H9 (cell line): ENCODE results near the gene THAP11. TPM values are rescaled to one million over a fixed set of nuclear protein-coding genes. Genes with fewer than 3 reads are reported as not detected.

ENCODE experiments used
- DNase-seq: peaks from one replicate; pipeline ENCODE4 v3.0.0-alpha.2; 2017
- H2AFZ ChIP-seq: one replicate; pipeline ENCODE4 v1.6.1; 2013; ENCODE audit warnings: mild to moderate bottlenecking, low read length, control low read depth, moderate library complexity
- H2AK5ac ChIP-seq: 2 replicates; pipeline ENCODE4 v1.6.1; 2013; ENCODE audit warnings: low read length, control low read depth, mixed read lengths; ENCODE audit not compliant: insufficient read length
- H2BK120ac ChIP-seq: one replicate; pipeline ENCODE4 v1.6.1; 2013; ENCODE audit warnings: low read depth, mild to moderate bottlenecking, low read length, control low read depth, inconsistent platforms; ENCODE audit not compliant: poor library complexity, severe bottlenecking
- H2BK12ac ChIP-seq: 2 replicates; pipeline ENCODE4 v1.6.1; 2013; ENCODE audit warnings: low read length, control low read depth, mixed read lengths, low read depth; ENCODE audit not compliant: insufficient read length
- H2BK15ac ChIP-seq: 2 replicates; pipeline ENCODE4 v1.6.1; 2013; ENCODE audit warnings: low read depth, low read length, control low read depth
- H2BK20ac ChIP-seq: one replicate; pipeline ENCODE4 v1.6.1; 2013; ENCODE audit warnings: low read depth, mild to moderate bottlenecking, low read length, control low read depth, inconsistent platforms; ENCODE audit not compliant: poor library complexity, severe bottlenecking
- H2BK5ac ChIP-seq: 2 replicates; pipeline ENCODE4 v1.6.1; 2013; ENCODE audit warnings: low read length, control low read depth, mixed read lengths; ENCODE audit not compliant: insufficient read length
- H3K14ac ChIP-seq: 2 replicates; pipeline ENCODE4 v1.6.1; 2013; ENCODE audit warnings: low read length, control low read depth; ENCODE audit not compliant: insufficient read depth
- H3K18ac ChIP-seq: 2 replicates; pipeline ENCODE4 v1.6.1; 2013; ENCODE audit warnings: low read depth, mild to moderate bottlenecking, mixed read lengths, low read length, control low read depth; ENCODE audit not compliant: insufficient read length
- H3K23ac ChIP-seq: 2 replicates; pipeline ENCODE4 v1.6.1; 2013; ENCODE audit warnings: low read length, control low read depth, mixed read lengths, low read depth; ENCODE audit not compliant: insufficient read length
- H3K23me2 ChIP-seq: 2 replicates; pipeline ENCODE4 v1.6.1; 2013; ENCODE audit warnings: low read depth, mild to moderate bottlenecking, mixed read lengths, low read length, control low read depth; ENCODE audit not compliant: insufficient read length, poor library complexity, severe bottlenecking
- H3K27ac ChIP-seq: 2 replicates; pipeline ENCODE4 v1.5.1; 2013; ENCODE audit warnings: low read length, control low read depth, mixed read lengths, low read depth; ENCODE audit not compliant: insufficient read length
- H3K27me3 ChIP-seq: 2 replicates; pipeline ENCODE4 v1.6.1; 2013; ENCODE audit warnings: low read length, control low read depth, inconsistent platforms; ENCODE audit not compliant: insufficient read depth
- H3K4ac ChIP-seq: 2 replicates; pipeline ENCODE4 v1.6.1; 2013; ENCODE audit warnings: low read depth, mild to moderate bottlenecking, control low read depth, inconsistent platforms, low read length, moderate library complexity
- H3K4me1 ChIP-seq: 2 replicates; pipeline ENCODE4 v1.6.1; 2013; ENCODE audit warnings: low read length, control low read depth, inconsistent platforms; ENCODE audit not compliant: insufficient read depth
- H3K4me2 ChIP-seq: 2 replicates; pipeline ENCODE4 v1.6.1; 2013; ENCODE audit warnings: low read length, control low read depth, mixed read lengths; ENCODE audit not compliant: insufficient read length, insufficient read depth
- H3K56ac ChIP-seq: 2 replicates; pipeline ENCODE4 v1.6.1; 2013; ENCODE audit warnings: low read depth, mild to moderate bottlenecking, mixed read lengths, low read length, control low read depth; ENCODE audit not compliant: insufficient read length
- H3K79me1 ChIP-seq: 2 replicates; pipeline ENCODE4 v1.6.1; 2013; ENCODE audit warnings: low read depth, mild to moderate bottlenecking, moderate library complexity, low read length, control low read depth, inconsistent platforms; ENCODE audit not compliant: insufficient read depth, poor library complexity, severe bottlenecking
- H3K79me2 ChIP-seq: 2 replicates; pipeline ENCODE4 v1.6.1; 2013; ENCODE audit warnings: low read length, control low read depth, inconsistent platforms; ENCODE audit not compliant: insufficient read depth
- H3K9ac ChIP-seq: 2 replicates; pipeline ENCODE4 v1.6.1; 2013; ENCODE audit warnings: low read length, control low read depth, mixed read lengths; ENCODE audit not compliant: insufficient read length; ENCODE audit errors: extremely low read depth
- H3K9me3 ChIP-seq: one replicate; pipeline ENCODE4 v1.6.1; 2013; ENCODE audit warnings: low read depth, low read length, inconsistent platforms; ENCODE audit not compliant: control insufficient read depth
- H3T11ph ChIP-seq: one replicate; pipeline ENCODE4 v1.6.1; 2013; ENCODE audit warnings: mild to moderate bottlenecking, low read length, control low read depth, inconsistent platforms
- H4K20me1 ChIP-seq: one replicate; pipeline ENCODE4 v1.6.1; 2013; ENCODE audit not compliant: control insufficient read depth, insufficient read length, insufficient read depth
- H4K5ac ChIP-seq: 2 replicates; pipeline ENCODE4 v1.6.1; 2013; ENCODE audit warnings: low read depth, mild to moderate bottlenecking, mixed read lengths, low read length, control low read depth; ENCODE audit not compliant: insufficient read length
- H4K8ac ChIP-seq: replicated peaks from 2 replicates; pipeline ENCODE4 v1.6.1; 2013; ENCODE audit warnings: low read length, control low read depth, mixed read lengths, low read depth; ENCODE audit not compliant: insufficient read length
- H4K91ac ChIP-seq: 2 replicates; pipeline ENCODE4 v1.6.1; 2013; ENCODE audit warnings: low read depth, mild to moderate bottlenecking, moderate library complexity, mixed read lengths, low read length, control low read depth; ENCODE audit not compliant: insufficient read length
- H3K27ac Mint-ChIP-seq, 3 experiments: 2 replicates in 2 of 3; 3 replicates in 1 of 3; pipeline ENCODE4 v1.8.0; 2020 to 2021; ENCODE audit warnings: mixed read lengths in 3 of 3, mild to moderate bottlenecking in 1 of 3, moderate library complexity in 1 of 3
- H3K27me3 Mint-ChIP-seq: 2 replicates; pipeline ENCODE4 v1.8.0; 2021; ENCODE audit warnings: low read depth, mild to moderate bottlenecking, moderate library complexity, mixed read lengths
- H3K36me3 Mint-ChIP-seq, 3 experiments: 2 replicates in 2 of 3; 3 replicates in 1 of 3; pipeline ENCODE4 v1.8.0; 2020 to 2021; ENCODE audit warnings: low read depth in 3 of 3, mixed read lengths in 3 of 3; ENCODE audit not compliant: insufficient read depth in 1 of 3
- H3K4me1 Mint-ChIP-seq, 2 experiments: 2 replicates each; pipeline ENCODE4 v1.8.0; 2020; ENCODE audit warnings: mixed read lengths in 2 of 2
- H3K4me3 Mint-ChIP-seq, 2 experiments: 2 replicates in 1 of 2; 3 replicates in 1 of 2; pipeline ENCODE4 v1.8.0; 2020 to 2021; ENCODE audit warnings: mild to moderate bottlenecking in 2 of 2, mixed read lengths in 2 of 2, moderate library complexity in 1 of 2
- H3K9me3 Mint-ChIP-seq, 2 experiments: 2 replicates in 1 of 2; 3 replicates in 1 of 2; pipeline ENCODE4 v1.8.0; 2020; ENCODE audit warnings: mild to moderate bottlenecking in 2 of 2, mixed read lengths in 2 of 2, moderate library complexity in 1 of 2
- whole genome bisulfite sequencing: extraction: QIAGEN DNeasy Blood & Tissue Kit; methylation state at CpG from one replicate; pipeline ENCODE4 v1.1.7; 2013; ENCODE audit warnings: missing lambda C conversion rate, low lambda C conversion rate, mixed read lengths; ENCODE audit not compliant: insufficient read length; ENCODE audit errors: extremely low coverage; 5-methylcytosine and 5-hydroxymethylcytosine counted together
- total RNA-seq: library from RNA; stranded (reverse); gene quantifications from 2 replicates; pipeline ENCODE4 v1.2.1, GENCODE V29; 2021
- TF ChIP-seq, protein P1 (sequence below): fragments of 200-600 bp; sonication (generic); conservative IDR thresholded peaks from 3 replicates; pipeline ENCODE4 v1.8.0; 2021; ENCODE audit warnings: antibody characterized with exemption, mild to moderate bottlenecking

THAP11 gene
- total RNA-seq, 1 experiment from 2014 or later: 48.9 TPM

DNA sequence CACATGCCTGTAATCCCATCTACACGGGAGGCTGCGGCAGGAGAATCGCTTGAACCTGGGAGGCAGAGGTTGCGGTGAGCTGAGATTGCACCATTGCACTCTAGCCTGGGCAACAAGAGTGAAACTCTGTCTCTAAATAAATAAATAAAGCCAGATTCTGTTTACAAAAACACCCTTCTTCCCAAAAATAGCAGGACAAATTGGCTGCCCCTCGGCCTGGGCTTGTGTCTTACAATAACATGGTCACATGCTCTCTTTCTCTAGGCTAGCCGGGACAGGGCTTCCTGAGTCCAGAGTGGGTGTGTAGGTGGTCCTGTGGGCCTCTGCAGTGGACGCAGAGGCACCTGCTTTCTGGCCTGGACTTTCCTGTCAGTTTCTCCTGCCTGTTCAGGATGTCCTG, 27.5 kb downstream of the THAP11 start:
- Histone ChIP-seq H2BK120ac (no peak overlapping the region), H3K79me2 (peaks cover 2% of the 10 kb centered on the region; the same call in 1 of the 2 replicates), H4K20me1 (no peaks in the 10 kb centered on the region), H3K23ac (no peak overlapping the region), H2BK20ac (no peak overlapping the region), H3K9ac (no peak overlapping the region), H2AFZ (no peak overlapping the region), H3K9me3 (no peaks in the 10 kb centered on the region), H3K79me1 (no peaks in the 10 kb centered on the region), H3K4me2 (no peak overlapping the region), H4K8ac (no peak overlapping the region), H3K23me2 (peaks cover 13% of the 10 kb centered on the region), H3K4me1 (no peaks in the 10 kb centered on the region; the same call in 1 of the 2 replicates), H2AK5ac (no peak overlapping the region), H3K27ac (no peak overlapping the region), H4K91ac (no peak overlapping the region), H3T11ph (no peak overlapping the region), H3K56ac (no peak overlapping the region), H2BK5ac (no peak overlapping the region), H4K5ac (no peak overlapping the region), H3K14ac (no peak overlapping the region), H2BK12ac (no peak overlapping the region), H3K4ac (no peak overlapping the region), H3K18ac (no peak overlapping the region), H3K27me3 (no peaks in the 10 kb centered on the region), H2BK15ac (no peak overlapping the region)
- H3K36me3 Mint-ChIP-seq: peaks cover 22 to 71% (median 60%) of the 10 kb centered on the region in 3 experiments; a peak in 6 of 7 replicates
- WGBS: no CpG with 5 or more reads among the region's 7 CpGs
- no peak overlapping the region for H3K4me3 Mint-ChIP-seq
- H3K4me1 Mint-ChIP-seq: peaks cover 13% of the 10 kb centered on the region in 2 experiments
- no peak for DNase-seq
- no peaks in the 10 kb centered on the region for H3K9me3 Mint-ChIP-seq
- TF ChIP-seq, protein P1, sequence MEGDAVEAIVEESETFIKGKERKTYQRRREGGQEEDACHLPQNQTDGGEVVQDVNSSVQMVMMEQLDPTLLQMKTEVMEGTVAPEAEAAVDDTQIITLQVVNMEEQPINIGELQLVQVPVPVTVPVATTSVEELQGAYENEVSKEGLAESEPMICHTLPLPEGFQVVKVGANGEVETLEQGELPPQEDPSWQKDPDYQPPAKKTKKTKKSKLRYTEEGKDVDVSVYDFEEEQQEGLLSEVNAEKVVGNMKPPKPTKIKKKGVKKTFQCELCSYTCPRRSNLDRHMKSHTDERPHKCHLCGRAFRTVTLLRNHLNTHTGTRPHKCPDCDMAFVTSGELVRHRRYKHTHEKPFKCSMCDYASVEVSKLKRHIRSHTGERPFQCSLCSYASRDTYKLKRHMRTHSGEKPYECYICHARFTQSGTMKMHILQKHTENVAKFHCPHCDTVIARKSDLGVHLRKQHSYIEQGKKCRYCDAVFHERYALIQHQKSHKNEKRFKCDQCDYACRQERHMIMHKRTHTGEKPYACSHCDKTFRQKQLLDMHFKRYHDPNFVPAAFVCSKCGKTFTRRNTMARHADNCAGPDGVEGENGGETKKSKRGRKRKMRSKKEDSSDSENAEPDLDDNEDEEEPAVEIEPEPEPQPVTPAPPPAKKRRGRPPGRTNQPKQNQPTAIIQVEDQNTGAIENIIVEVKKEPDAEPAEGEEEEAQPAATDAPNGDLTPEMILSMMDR: no peak
- no peaks in the 10 kb centered on the region for H3K27me3 Mint-ChIP-seq
- no peak overlapping the region for H3K27ac Mint-ChIP-seq
